Activated CD8-positive, alpha-beta memory T cell treated with anti-CD3 and anti-CD28 coated beads for 36 hours (primary cell): ENCODE results near the gene RPL36. TPM values are rescaled to one million over a fixed set of nuclear protein-coding genes. Genes with fewer than 3 reads are reported as not detected.

Experiments
- CTCF ChIA-PET: fragments of 350-600 bp; sonication (Branson Sonifier 250); formaldehyde crosslinking; loops from one replicate; lab custom pipeline; 2021; ENCODE audit warnings: antibody characterized with exemption; lab: Charles Lee
- POLR2A ChIA-PET: fragments of 350-600 bp; sonication (Branson Sonifier 250); formaldehyde crosslinking; loops from one replicate; lab custom pipeline; 2021; ENCODE audit warnings: antibody characterized with exemption; lab: Charles Lee
- total RNA-seq, 2 experiments: library from RNA; stranded (reverse); gene quantifications; one replicate each; pipeline ENCODE4 v1.2.3, GENCODE V29; 2021

Gene RPL36
- total RNA-seq, 2 experiments from 2014 or later, result 1,455 to 1,458 TPM

- CTCF ChIA-PET, result no interaction called here
- POLR2A ChIA-PET, result interaction anchor here (0.6 to 3.5 kb wide), 2 partner anchors 34 to 48 kb away, joined by 6 to 33 read pairs; partner anchors contain the start of genes CATSPERD and LONP1
Measured at GRCh38 chr19:5684694-5685430, 5.2 kb upstream of the RPL36 start.

- ChIA-PET POLR2A (interaction anchor here (0.6 to 3.5 kb wide), 2 partner anchors 28 to 33 kb away, joined by 4 to 33 read pairs; partner anchors contain the start of genes CATSPERD and LONP1), CTCF (interaction anchor here (1.4 to 2.5 kb wide), 4 partner anchors 27 to 64 kb away, joined by 3 to 30 read pairs (median 6); partner anchors contain the start of genes CATSPERD, LONP1, SAFB and SAFB2)
Measured at GRCh38 chr19:5686326-5686646, 3.8 kb upstream of the RPL36 start.

- ChIA-PET POLR2A (interaction anchor here (0.6 to 3.5 kb wide), 2 partner anchors 28 to 32 kb away, joined by 4 to 33 read pairs; partner anchors contain the start of genes CATSPERD and LONP1), CTCF (interaction anchor here (1.0 to 2.5 kb wide), 6 partner anchors 8 to 64 kb away, joined by 3 to 30 read pairs (median 4); partner anchors contain the start of genes CATSPERD, LONP1, SAFB and SAFB2)
Measured at GRCh38 chr19:5686647-5687359, 3.3 kb upstream of the RPL36 start.

GRCh38 chr19:5687360-5688198 lies 2.5 kb upstream of the RPL36 start:
- ChIA-PET POLR2A (interaction anchor here (3.5 kb wide), 1 partner anchor 32 kb away, joined by 33 read pairs; the partner anchor contains the start of genes CATSPERD and LONP1), CTCF (interaction anchor here (1.0 to 2.5 kb wide), 7 partner anchors 9 to 65 kb away, joined by 3 to 30 read pairs (median 3); partner anchors contain the start of genes CATSPERD, LONP1, SAFB and SAFB2)

- POLR2A ChIA-PET, result interaction anchor here (3.5 kb wide), 1 partner anchor 31 kb away, joined by 33 read pairs; the partner anchor contains the start of genes CATSPERD and LONP1
- CTCF ChIA-PET, result interaction anchor here (1.4 to 3.7 kb wide), 4 partner anchors 10 to 31 kb away, joined by 3 to 30 read pairs (median 16); partner anchors contain the start of genes CATSPERD and LONP1
Measured at GRCh38 chr19:5688262-5688881, 1.7 kb upstream of the RPL36 start.

GRCh38 chr19:5690955-5691821 lies 1.1 kb downstream of the RPL36 start:
- CTCF ChIA-PET, result interaction anchor here (1.3 to 3.7 kb wide), 3 partner anchors 16 to 29 kb away, joined by 4 to 25 read pairs (median 7); partner anchors contain the start of genes CATSPERD and LONP1
- POLR2A ChIA-PET, result interaction anchor here (0.6 to 2.8 kb wide), 12 partner anchors 9 to 118 kb away, joined by 3 to 73 read pairs (median 4); partner anchors contain the start of genes CATSPERD, LONP1, SAFB and SAFB2

GRCh38 chr19:5691822-5692722 lies 2.0 kb downstream of the RPL36 start:
- CTCF ChIA-PET, result interaction anchor here (1.3 to 3.7 kb wide), 3 partner anchors 16 to 28 kb away, joined by 4 to 25 read pairs (median 7); partner anchors contain the start of genes CATSPERD and LONP1
- POLR2A ChIA-PET, result interaction anchor here (0.9 to 2.8 kb wide), 9 partner anchors 8 to 112 kb away, joined by 3 to 73 read pairs (median 5); partner anchors contain the start of genes CATSPERD, LONP1, SAFB and SAFB2

- POLR2A ChIA-PET, result interaction anchor here (1.5 to 2.0 kb wide), 2 partner anchors 22 to 26 kb away, joined by 5 to 6 read pairs; no protein-coding TSS in a partner anchor
- CTCF ChIA-PET, result no interaction called here
Measured at GRCh38 chr19:5692723-5693194, 2.7 kb downstream of the RPL36 start.

- POLR2A ChIA-PET, result interaction anchor here (0.5 to 2.0 kb wide), 3 partner anchors 21 to 46 kb away, joined by 3 to 6 read pairs (median 5); no protein-coding TSS in a partner anchor
- CTCF ChIA-PET, result interaction anchor here (1.7 kb wide), 1 partner anchor 25 kb away, joined by 5 read pairs; no protein-coding TSS in a partner anchor
Measured at GRCh38 chr19:5693195-5694166, 3.4 kb downstream of the RPL36 start.

GRCh38 chr19:5694167-5694955 lies 4.3 kb downstream of the RPL36 start:
- CTCF ChIA-PET, result interaction anchor here (1.2 to 1.7 kb wide), 2 partner anchors 20 to 24 kb away, joined by 5 to 8 read pairs; no protein-coding TSS in a partner anchor
- POLR2A ChIA-PET, result interaction anchor here (0.5 to 2.0 kb wide), 4 partner anchors 15 to 46 kb away, joined by 3 to 10 read pairs (median 6); no protein-coding TSS in a partner anchor

GRCh38 chr19:5694956-5695648 lies 5.0 kb downstream of the RPL36 start:
- ChIA-PET CTCF (interaction anchor here (1.2 to 1.7 kb wide), 2 partner anchors 20 to 23 kb away, joined by 5 to 8 read pairs; no protein-coding TSS in a partner anchor), POLR2A (interaction anchor here (0.6 kb wide), 1 partner anchor 14 kb away, joined by 10 read pairs; no protein-coding TSS in a partner anchor)

- ChIA-PET CTCF (interaction anchor here (1.2 kb wide), 1 partner anchor 19 kb away, joined by 8 read pairs; no protein-coding TSS in a partner anchor), POLR2A (no interaction called here)
Measured at GRCh38 chr19:5695649-5696195, 5.6 kb downstream of the RPL36 start.
